Stimulated activated memory B cell treated with anti-CD40 and anti-IgM and Interleukin-4, amounts not matched to agents 10 μg/mL and 1 μg/mL and 100 μg/mL, for 72 hours (primary cell): ENCODE measurements around the gene DUSP7.

ENCODE experiments used
- ATAC-seq: fragments of 150-1000 bp; cut with Tn5 transposase; 2 replicates; pipeline ENCODE4 v1.10.0; 2021
- H3K27ac Mint-ChIP-seq: one replicate; pipeline ENCODE4 v1.8.0; 2022; ENCODE audit warnings: mild to moderate bottlenecking, mixed read lengths
- H3K27me3 Mint-ChIP-seq: one replicate; pipeline ENCODE4 v1.8.0; 2022; ENCODE audit warnings: mixed read lengths
- H3K36me3 Mint-ChIP-seq: one replicate; pipeline ENCODE4 v1.8.0; 2022; ENCODE audit warnings: mixed read lengths
- H3K4me1 Mint-ChIP-seq: one replicate; pipeline ENCODE4 v1.8.0; 2022; ENCODE audit warnings: mixed read lengths
- H3K4me3 Mint-ChIP-seq: one replicate; pipeline ENCODE4 v1.8.0; 2022; ENCODE audit warnings: mild to moderate bottlenecking, moderate library complexity, mixed read lengths
- H3K9me3 Mint-ChIP-seq: one replicate; pipeline ENCODE4 v1.8.0; 2022; ENCODE audit warnings: mixed read lengths

Gene DUSP7

GRCh38 chr3:52064561-52064960, 8.2 kb upstream of the DUSP7 start:
- no peak overlapping the region for H3K4me3 Mint-ChIP-seq
- H3K27me3 Mint-ChIP-seq: no peaks in the 10 kb centered on the region
- H3K36me3 Mint-ChIP-seq: no peaks in the 10 kb centered on the region
- peaks cover 27% of the 10 kb centered on the region for H3K4me1 Mint-ChIP-seq
- no peak overlapping the region for H3K27ac Mint-ChIP-seq
- H3K9me3 Mint-ChIP-seq: no peaks in the 10 kb centered on the region
- ATAC-seq: no peak

- H3K36me3 Mint-ChIP-seq: no peaks in the 10 kb centered on the region
- peaks cover 36% of the 10 kb centered on the region for H3K4me1 Mint-ChIP-seq
- no peak overlapping the region for H3K4me3 Mint-ChIP-seq
- peak overlapping the region; percentile 31 for H3K27ac Mint-ChIP-seq
- H3K9me3 Mint-ChIP-seq: no peaks in the 10 kb centered on the region
- ATAC-seq: no peak
- no peaks in the 10 kb centered on the region for H3K27me3 Mint-ChIP-seq
Measured at GRCh38 chr3:52063026-52063723, 6.8 kb upstream of the DUSP7 start.

DNA sequence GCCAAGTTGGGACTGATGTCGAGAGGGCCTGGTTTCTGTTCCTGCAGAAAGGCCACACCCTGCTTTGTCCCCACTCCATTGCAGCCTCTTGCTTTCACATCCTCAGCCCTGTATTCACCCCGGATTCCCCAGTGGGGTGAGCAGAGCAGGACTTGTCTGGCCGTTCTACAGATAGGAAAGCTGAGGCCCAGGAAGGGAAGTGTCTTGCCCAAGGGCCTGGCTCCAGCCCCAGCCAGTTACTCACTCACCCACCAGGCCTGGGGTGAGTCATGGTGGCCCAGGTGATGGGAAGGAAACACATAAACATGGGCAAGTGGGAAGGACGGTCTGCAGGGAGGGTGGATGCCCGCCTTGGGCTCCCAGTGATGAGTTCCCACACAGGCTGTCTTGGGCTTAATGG, 6.1 kb upstream of the DUSP7 start:
- Mint-ChIP-seq H3K9me3 (no peaks in the 10 kb centered on the region), H3K36me3 (no peaks in the 10 kb centered on the region), H3K27me3 (no peaks in the 10 kb centered on the region), H3K4me3 (no peak overlapping the region), H3K27ac (peak overlapping the region; percentile 54), H3K4me1 (peaks cover 36% of the 10 kb centered on the region)
- ATAC-seq: peak; percentile 73

DNA sequence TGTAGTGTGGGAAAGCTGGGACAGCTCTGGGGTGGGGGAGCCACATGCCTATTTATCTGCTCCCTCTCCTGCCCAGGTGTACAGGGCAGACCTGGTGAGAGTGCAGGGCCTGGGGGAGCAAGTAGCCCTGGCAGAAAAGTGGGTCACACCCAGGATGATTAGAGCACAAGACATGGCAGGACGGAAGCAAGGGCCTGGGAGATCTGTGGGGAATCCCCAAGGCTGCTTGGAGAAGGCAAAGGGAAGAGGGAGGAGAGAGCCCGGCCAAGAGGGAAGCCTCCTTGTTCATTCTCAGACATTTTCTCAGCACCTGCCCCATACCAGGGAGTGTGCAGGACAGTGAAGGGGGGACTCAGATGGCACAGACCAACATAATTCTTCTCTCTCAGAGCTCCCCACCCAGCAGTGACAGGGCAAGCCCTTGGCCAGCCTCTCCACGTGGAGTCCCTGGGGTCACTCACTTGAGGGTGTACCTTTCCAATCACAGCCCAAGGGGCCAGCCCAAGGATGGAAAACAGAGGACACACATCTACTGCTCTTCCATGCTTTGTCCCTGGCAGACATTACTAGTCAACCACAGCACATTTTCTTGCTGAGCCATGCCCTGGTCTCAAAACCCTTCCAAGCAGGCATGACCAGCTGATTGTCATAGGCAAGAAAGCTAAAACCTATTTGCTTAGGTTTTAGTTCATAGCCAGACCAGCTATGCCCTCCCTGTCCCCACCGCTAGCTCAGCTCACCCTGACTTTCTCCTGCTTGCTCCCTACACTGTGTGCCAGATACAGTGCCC, 4.9 kb upstream of the DUSP7 start:
- no peaks in the 10 kb centered on the region for H3K9me3 Mint-ChIP-seq
- no peak overlapping the region for H3K4me3 Mint-ChIP-seq
- no peaks in the 10 kb centered on the region for H3K36me3 Mint-ChIP-seq
- ATAC-seq: no peak
- peak overlapping the region; percentile 54 for H3K27ac Mint-ChIP-seq
- H3K27me3 Mint-ChIP-seq: no peaks in the 10 kb centered on the region
- peaks cover 42% of the 10 kb centered on the region for H3K4me1 Mint-ChIP-seq

DNA sequence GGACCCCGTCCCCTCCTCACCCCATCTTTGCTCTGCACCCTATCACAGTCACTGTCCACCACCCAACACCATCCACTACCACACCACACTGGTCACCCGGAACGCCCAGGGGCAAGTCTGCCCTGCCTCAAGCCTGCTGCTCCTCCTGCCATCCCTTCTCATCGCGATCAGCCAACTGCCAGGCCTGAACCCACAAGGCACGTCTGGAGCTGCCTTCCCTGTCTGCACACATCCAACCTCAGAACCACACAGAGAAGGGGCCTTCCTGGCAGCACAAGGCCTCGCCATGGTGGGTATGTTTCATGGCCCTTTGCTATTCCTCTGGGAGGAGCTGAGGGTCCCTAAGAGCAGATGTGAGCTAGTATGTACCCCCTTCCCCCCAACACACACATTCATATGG, 3.4 kb upstream of the DUSP7 start:
- no peak for ATAC-seq
- Mint-ChIP-seq H3K4me3 (no peak overlapping the region), H3K4me1 (peaks cover 51% of the 10 kb centered on the region)

GRCh38 chr3:52057812-52058495, 1.6 kb upstream of the DUSP7 start:
- Mint-ChIP-seq H3K9me3 (no peaks in the 10 kb centered on the region), H3K4me1 (peaks cover 63% of the 10 kb centered on the region), H3K36me3 (peaks cover 6% of the 10 kb centered on the region), H3K27ac (no peak overlapping the region), H3K27me3 (no peaks in the 10 kb centered on the region), H3K4me3 (peak overlapping the region; percentile 88)
- ATAC-seq: no peak

More for the DNA sequence above, 3.4 kb upstream of the DUSP7 start:
- Mint-ChIP-seq H3K36me3 (no peaks in the 10 kb centered on the region), H3K27ac (peak overlapping the region; percentile 11), H3K9me3 (no peaks in the 10 kb centered on the region), H3K27me3 (no peaks in the 10 kb centered on the region)

DNA sequence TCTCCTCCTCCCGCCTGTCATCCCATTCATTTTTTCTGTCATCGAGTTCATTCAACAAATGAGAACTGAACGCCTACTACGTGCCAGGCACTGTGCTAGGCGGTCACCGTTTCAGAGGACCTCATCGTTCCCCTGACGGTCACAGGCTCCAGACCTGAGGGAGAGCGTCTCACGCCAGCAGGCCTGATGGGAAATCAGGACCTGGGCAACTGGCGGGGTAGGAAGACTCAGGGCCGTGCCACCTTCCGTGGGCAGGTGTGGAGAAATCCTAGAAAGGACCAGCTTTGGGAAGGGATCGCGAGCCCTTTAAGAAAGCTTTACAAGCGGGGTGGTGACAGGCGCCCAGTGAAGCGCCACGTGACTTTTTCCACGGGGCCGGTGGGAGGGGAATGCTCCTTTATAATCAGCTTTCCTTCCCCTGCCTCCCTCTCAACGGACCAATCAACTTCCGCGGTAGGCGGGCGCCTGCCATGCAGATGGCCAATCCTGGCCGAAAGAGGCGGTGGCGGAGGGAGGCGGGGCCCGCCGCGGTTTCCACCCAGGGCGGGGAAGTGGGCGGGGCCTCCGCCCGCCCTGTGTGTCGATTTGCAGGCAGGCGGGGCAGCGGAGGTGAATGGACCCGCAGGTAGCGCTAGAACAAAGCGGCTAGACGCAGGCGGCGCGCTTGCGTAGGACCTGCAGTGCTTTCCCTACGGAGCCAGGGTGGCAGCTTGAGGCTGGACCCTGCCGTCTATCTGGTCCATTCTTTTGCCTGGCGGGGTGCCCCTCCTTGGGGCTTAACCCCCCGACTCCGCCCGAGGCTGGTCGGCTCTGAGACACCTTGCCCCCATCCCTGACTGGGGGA, 819 bp upstream of the DUSP7 start:
- ATAC-seq: peak; percentile 93
- H3K27ac Mint-ChIP-seq: peak overlapping the region; percentile 87
- peaks cover 63% of the 10 kb centered on the region for H3K4me1 Mint-ChIP-seq
- H3K36me3 Mint-ChIP-seq: peaks cover 6% of the 10 kb centered on the region
- H3K4me3 Mint-ChIP-seq: peak overlapping the region; percentile 88
- no peaks in the 10 kb centered on the region for H3K9me3 Mint-ChIP-seq
- H3K27me3 Mint-ChIP-seq: no peaks in the 10 kb centered on the region

GRCh38 chr3:52055537-52056351, 627 bp downstream of the DUSP7 start:
- peaks cover 8% of the 10 kb centered on the region for H3K36me3 Mint-ChIP-seq
- ATAC-seq: peak; percentile 32
- H3K27me3 Mint-ChIP-seq: no peaks in the 10 kb centered on the region
- H3K4me3 Mint-ChIP-seq: peak overlapping the region; percentile 80
- no peaks in the 10 kb centered on the region for H3K9me3 Mint-ChIP-seq
- peaks cover 62% of the 10 kb centered on the region for H3K4me1 Mint-ChIP-seq
- peak overlapping the region; percentile 78 for H3K27ac Mint-ChIP-seq

DNA sequence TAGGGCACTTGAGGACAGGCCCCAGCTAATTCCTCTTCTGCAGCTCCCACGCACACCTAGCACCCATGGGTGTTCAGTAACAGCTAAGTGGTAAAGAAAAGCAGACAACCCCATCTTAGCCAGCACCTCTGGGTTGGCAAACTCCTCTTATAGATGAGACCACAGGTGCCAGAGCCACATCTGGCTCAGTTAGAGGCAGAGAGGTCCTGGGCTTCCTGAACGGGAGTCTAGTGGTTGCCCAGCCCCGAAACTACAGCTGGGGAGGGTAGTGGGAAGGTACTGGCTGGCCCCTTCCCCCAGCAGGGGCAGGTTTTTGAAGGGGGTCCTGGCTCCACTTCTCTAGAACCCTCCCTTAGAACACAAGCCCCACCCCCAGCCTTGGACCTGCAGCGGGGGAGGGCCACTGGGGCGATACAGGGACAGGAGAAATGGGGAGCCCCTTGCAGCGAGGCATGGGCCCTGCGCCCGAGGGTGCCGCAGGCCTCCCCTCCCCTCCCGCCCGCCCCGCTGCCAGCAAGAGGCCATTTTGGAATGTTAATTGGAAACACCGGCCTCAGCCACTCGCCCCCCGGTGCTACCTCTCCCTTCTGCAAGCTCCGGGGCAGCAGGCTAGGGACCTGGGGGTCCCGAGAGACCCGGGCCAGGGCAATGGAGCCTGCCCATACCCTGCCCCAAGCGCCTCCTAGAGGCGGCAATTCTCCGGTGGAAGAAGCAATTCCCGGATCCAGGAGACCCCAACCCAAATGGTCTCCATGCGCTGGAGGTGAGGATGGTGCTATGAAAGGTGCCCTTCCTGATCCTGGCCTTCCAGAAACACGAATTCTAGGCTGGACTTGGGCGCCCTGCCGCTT, 1.5 kb downstream of the DUSP7 start:
- Mint-ChIP-seq H3K27ac (peak overlapping the region; percentile 78), H3K4me3 (peak overlapping the region; percentile 80), H3K27me3 (no peaks in the 10 kb centered on the region), H3K4me1 (peaks cover 60% of the 10 kb centered on the region), H3K9me3 (no peaks in the 10 kb centered on the region), H3K36me3 (peaks cover 12% of the 10 kb centered on the region)
- ATAC-seq: no peak

GRCh38 chr3:52053307-52054304, 2.8 kb downstream of the DUSP7 start:
- ATAC-seq: no peak
- no peaks in the 10 kb centered on the region for H3K9me3 Mint-ChIP-seq
- H3K4me1 Mint-ChIP-seq: peaks cover 50% of the 10 kb centered on the region
- no peaks in the 10 kb centered on the region for H3K27me3 Mint-ChIP-seq
- H3K27ac Mint-ChIP-seq: peak overlapping the region; percentile 79
- peak overlapping the region; percentile 20 for H3K4me3 Mint-ChIP-seq
- H3K36me3 Mint-ChIP-seq: peaks cover 22% of the 10 kb centered on the region

DNA sequence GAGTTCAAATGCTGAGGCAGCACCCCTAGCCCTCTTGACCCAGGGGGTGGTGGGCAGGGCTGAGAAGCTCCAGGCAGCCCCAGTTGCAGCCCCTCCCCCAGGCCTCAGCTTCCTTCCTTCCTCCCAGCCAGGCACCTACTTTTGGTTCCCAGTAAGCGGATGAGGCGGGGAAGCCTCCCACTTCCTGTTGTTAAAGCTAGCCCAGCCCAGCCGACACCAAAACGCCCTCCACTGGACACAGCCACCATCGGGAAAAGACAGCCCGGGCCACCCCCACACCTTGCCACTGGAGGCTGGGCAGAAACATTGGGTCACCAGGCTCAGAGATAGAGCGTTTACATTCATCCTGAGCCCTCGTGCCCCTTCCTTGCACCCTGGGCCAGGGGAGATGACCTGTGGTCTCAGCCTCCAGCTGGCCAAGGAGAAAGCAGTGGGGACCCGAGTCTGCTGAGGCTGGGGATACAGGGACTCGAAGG, 3.5 kb downstream of the DUSP7 start:
- H3K4me1 Mint-ChIP-seq: peaks cover 48% of the 10 kb centered on the region
- peak overlapping the region; percentile 37 for H3K4me3 Mint-ChIP-seq
- no peaks in the 10 kb centered on the region for H3K9me3 Mint-ChIP-seq
- no peak for ATAC-seq
- peaks cover 22% of the 10 kb centered on the region for H3K36me3 Mint-ChIP-seq
- peak overlapping the region; percentile 79 for H3K27ac Mint-ChIP-seq
- H3K27me3 Mint-ChIP-seq: no peaks in the 10 kb centered on the region

DNA sequence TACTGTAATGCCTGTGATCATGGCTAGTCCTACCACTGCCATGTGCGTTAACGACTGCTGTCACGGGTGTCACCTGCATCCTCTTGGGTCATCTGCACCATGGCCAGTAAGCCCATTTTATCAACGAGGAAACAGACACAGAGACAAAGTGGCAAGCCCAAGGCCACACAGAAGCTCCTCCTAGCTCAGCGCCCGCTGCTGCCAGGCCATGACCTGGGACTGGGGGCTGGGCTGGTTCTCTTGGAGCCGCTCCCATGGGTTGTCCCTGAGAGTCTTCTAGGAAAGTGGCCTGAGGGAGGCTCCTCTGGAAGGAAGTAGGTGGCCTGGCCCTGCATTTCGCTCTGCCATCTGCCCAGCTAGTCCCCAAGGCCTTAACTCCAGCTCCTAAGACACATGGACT, 4.9 kb downstream of the DUSP7 start:
- peaks cover 42% of the 10 kb centered on the region for H3K4me1 Mint-ChIP-seq
- H3K4me3 Mint-ChIP-seq: no peak overlapping the region
- H3K9me3 Mint-ChIP-seq: no peaks in the 10 kb centered on the region
- H3K27ac Mint-ChIP-seq: peak overlapping the region; percentile 79
- H3K36me3 Mint-ChIP-seq: peaks cover 22% of the 10 kb centered on the region
- H3K27me3 Mint-ChIP-seq: no peaks in the 10 kb centered on the region
- no peak for ATAC-seq
